Neural progenitor cell (in vitro differentiated cells): ENCODE data around the gene TCOF1. TPM values are rescaled to one million over a fixed set of nuclear protein-coding genes. Genes with fewer than 3 reads are reported as not detected.

Experiments
- DNase-seq: peaks from one replicate; pipeline ENCODE4 v3.0.0-alpha.2; 2016; ENCODE audit warnings: low spot score
- H2AFZ ChIP-seq: fragments of 200-600 bp; sonication (generic); replicated peaks from 2 replicates; pipeline ENCODE4 v1.6.1; 2016; ENCODE audit warnings: antibody characterized with exemption
- H3F3A ChIP-seq: fragments of 200-600 bp; sonication (generic); 2 replicates; pipeline ENCODE4 v1.6.1; 2016; ENCODE audit warnings: antibody characterized with exemption, low read depth
- H3K27ac ChIP-seq: fragments of 200-600 bp; sonication (generic); 2 replicates; pipeline ENCODE4 v1.5.1; 2016; ENCODE audit warnings: mild to moderate bottlenecking
- H3K27me3 ChIP-seq: fragments of 200-600 bp; sonication (generic); 2 replicates; pipeline ENCODE4 v1.6.1; 2016; ENCODE audit warnings: mild to moderate bottlenecking, moderate library complexity
- H3K36me3 ChIP-seq: fragments of 200-600 bp; sonication (generic); 2 replicates; pipeline ENCODE4 v1.5.1; 2016
- H3K4me1 ChIP-seq: fragments of 200-600 bp; sonication (generic); 2 replicates; pipeline ENCODE4 v1.6.1; 2016; ENCODE audit warnings: mixed run types
- H3K4me2 ChIP-seq: fragments of 200-600 bp; sonication (generic); 2 replicates; pipeline ENCODE4 v1.6.1; 2016
- H3K4me3 ChIP-seq: fragments of 200-600 bp; sonication (generic); 2 replicates; pipeline ENCODE4 v1.5.1; 2016
- H3K79me2 ChIP-seq: fragments of 200-600 bp; sonication (generic); 2 replicates; pipeline ENCODE4 v1.6.1; 2016; ENCODE audit warnings: low read depth
- H3K9ac ChIP-seq: fragments of 200-600 bp; sonication (generic); 2 replicates; pipeline ENCODE4 v1.6.1; 2016
- H3K9me3 ChIP-seq: fragments of 200-600 bp; sonication (generic); 2 replicates; pipeline ENCODE4 v1.5.1; 2016; ENCODE audit warnings: low read depth
- H4K20me1 ChIP-seq: fragments of 200-600 bp; sonication (generic); 2 replicates; pipeline ENCODE4 v1.6.1; 2016; ENCODE audit warnings: low read depth
- H3K27ac Mint-ChIP-seq: 3 replicates; pipeline ENCODE4 v1.8.0; 2021; ENCODE audit warnings: mixed read lengths
- H3K27me3 Mint-ChIP-seq: 2 replicates; pipeline ENCODE4 v1.8.0; 2022; ENCODE audit warnings: low read depth, mild to moderate bottlenecking, inconsistent platforms, moderate library complexity, mixed read lengths; ENCODE audit not compliant: insufficient read depth
- H3K36me3 Mint-ChIP-seq: 3 replicates; pipeline ENCODE4 v1.8.0; 2021; ENCODE audit warnings: mixed read lengths
- H3K4me1 Mint-ChIP-seq: 3 replicates; pipeline ENCODE4 v1.8.0; 2021; ENCODE audit warnings: mixed read lengths
- H3K4me3 Mint-ChIP-seq: 3 replicates; pipeline ENCODE4 v1.8.0; 2021; ENCODE audit warnings: mild to moderate bottlenecking, moderate library complexity, mixed read lengths
- H3K9me3 Mint-ChIP-seq: 3 replicates; pipeline ENCODE4 v1.8.0; 2020; ENCODE audit warnings: mixed read lengths
- EZH2 ChIP-seq: fragments of 200-600 bp; sonication (generic); IDR thresholded peaks from 2 replicates; pipeline ENCODE4 v1.6.1; 2017; ENCODE audit warnings: antibody characterized with exemption, mild to moderate bottlenecking, moderate library complexity
- EZH2phosphoT487 ChIP-seq: fragments of 200-600 bp; sonication (generic); IDR thresholded peaks from 2 replicates; pipeline ENCODE4 v1.6.1; 2017; ENCODE audit warnings: antibody characterized with exemption
- total RNA-seq: library from RNA; depleted of rRNA; stranded (reverse); fragments of >200 nt; gene quantifications from 2 replicates; pipeline ENCODE4 v1.2.3, GENCODE V29; 2015; ENCODE audit warnings: low replicate concordance
- TF ChIP-seq, protein P1 (sequence below): fragments of 200-600 bp; sonication (generic); IDR thresholded peaks from 2 replicates; pipeline ENCODE4 v1.5.1; 2017; ENCODE audit warnings: antibody characterized with exemption, mild to moderate bottlenecking

TCOF1 gene
- total RNA-seq, 1 donor from 2014 or later, result 37.9 TPM

DNA sequence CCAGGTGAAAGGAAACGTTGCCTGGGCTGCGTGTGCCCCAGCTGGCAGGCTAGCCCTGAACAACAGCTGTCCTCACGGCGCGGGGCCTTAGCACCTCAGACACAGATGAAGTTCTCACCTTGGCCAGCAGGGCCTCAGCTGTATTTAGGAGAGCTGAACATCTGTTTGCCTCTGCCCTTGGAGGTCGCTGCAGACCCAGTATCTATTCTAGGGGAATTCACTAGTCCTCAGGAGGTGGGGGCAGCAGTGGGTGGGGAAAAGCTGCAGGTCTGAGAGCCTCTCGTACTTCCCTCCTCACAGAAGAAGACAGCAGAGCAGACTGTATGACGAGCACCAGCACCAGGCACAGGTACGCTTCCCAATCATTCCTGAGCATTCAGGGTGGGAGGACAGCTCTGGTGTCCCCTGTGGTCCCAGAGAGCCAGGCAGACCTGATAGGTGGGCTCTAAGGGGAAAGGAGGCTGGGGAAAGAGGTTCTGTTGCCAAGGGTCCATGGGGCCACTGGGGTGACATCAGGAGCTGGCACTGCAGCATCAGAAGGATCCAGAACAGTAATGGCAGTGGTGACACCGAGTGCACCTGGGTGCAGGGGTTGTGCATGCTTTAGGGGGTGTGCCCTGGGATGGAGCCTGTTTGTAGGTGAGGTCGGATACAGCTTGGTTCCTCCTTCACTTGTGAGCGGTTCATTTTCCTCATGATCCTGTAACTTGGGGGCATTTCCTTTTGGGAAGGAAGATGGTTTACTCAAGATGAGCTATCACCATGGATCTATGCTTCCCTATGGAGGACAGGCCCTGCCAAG lies 41.4 kb downstream of the TCOF1 start:
- TF ChIP-seq EZH2 (no peak), EZH2phosphoT487 (no peak)
- TF ChIP-seq, protein P1, sequence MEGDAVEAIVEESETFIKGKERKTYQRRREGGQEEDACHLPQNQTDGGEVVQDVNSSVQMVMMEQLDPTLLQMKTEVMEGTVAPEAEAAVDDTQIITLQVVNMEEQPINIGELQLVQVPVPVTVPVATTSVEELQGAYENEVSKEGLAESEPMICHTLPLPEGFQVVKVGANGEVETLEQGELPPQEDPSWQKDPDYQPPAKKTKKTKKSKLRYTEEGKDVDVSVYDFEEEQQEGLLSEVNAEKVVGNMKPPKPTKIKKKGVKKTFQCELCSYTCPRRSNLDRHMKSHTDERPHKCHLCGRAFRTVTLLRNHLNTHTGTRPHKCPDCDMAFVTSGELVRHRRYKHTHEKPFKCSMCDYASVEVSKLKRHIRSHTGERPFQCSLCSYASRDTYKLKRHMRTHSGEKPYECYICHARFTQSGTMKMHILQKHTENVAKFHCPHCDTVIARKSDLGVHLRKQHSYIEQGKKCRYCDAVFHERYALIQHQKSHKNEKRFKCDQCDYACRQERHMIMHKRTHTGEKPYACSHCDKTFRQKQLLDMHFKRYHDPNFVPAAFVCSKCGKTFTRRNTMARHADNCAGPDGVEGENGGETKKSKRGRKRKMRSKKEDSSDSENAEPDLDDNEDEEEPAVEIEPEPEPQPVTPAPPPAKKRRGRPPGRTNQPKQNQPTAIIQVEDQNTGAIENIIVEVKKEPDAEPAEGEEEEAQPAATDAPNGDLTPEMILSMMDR, result no peak
- Mint-ChIP-seq H3K9me3 (no peaks in the 10 kb centered on the region), H3K27me3 (peaks cover 4% of the 10 kb centered on the region), H3K27ac (no peak overlapping the region), H3K36me3 (peaks cover 32% of the 10 kb centered on the region), H3K4me1 (peaks cover 13% of the 10 kb centered on the region), H3K4me3 (no peak overlapping the region)
- Histone ChIP-seq H3K4me2 (no peak overlapping the region), H4K20me1 (no peaks in the 10 kb centered on the region), H2AFZ (no peak overlapping the region), H3K9ac (no peak overlapping the region), H3K79me2 (no peaks in the 10 kb centered on the region), H3K4me3 (no peak overlapping the region), H3K36me3 (no peaks in the 10 kb centered on the region), H3K27ac (no peak overlapping the region), H3K4me1 (no peaks in the 10 kb centered on the region), H3F3A (no peaks in the 10 kb centered on the region), H3K27me3 (no peaks in the 10 kb centered on the region), H3K9me3 (no peaks in the 10 kb centered on the region)
- no peak for DNase-seq

DNA sequence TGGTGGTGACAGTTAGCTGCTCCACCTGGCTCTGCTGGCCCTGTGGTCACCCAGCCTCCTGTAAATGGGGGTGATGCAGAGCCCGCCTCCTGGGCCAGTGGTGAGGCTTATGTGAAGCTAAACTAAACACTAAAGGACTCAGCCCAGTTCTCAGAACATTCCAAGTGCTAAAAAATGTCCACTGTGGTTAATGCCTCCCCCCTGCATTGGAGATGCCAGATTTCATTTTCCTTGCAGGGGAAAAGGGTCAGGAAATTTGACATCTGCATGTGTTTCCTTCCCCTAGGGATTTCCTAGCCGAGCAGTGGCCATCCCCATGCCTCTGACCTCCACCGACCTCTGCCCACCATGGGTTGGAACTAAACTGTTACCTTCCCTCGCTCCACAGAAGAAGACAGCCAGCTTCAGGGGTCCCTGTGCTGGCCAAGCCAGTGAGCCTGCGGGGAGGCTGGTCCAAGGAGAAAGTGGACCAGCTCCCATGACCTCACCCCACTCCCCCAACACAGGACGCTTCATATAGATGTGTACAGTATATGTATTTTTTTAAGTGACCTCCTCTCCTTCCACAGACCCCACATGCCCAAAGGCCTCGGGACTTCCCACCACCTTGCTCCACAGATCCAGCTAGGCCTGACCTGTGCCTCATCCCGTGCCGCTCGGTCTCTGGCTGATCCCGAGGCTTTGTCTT lies 42.2 kb downstream of the TCOF1 start:
- TF ChIP-seq EZH2 (no peak), EZH2phosphoT487 (no peak)
- TF ChIP-seq, protein P1, result no peak
- no peaks in the 10 kb centered on the region for H3F3A ChIP-seq
- H3K27me3 ChIP-seq, result no peaks in the 10 kb centered on the region
- no peaks in the 10 kb centered on the region for H3K4me1 ChIP-seq
- H3K27ac ChIP-seq, result no peak overlapping the region
- peaks cover 32% of the 10 kb centered on the region for H3K36me3 Mint-ChIP-seq
- H3K4me2 ChIP-seq, result no peak overlapping the region
- H3K9me3 ChIP-seq, result no peaks in the 10 kb centered on the region
- H3K9me3 Mint-ChIP-seq, result no peaks in the 10 kb centered on the region
- peaks cover 13% of the 10 kb centered on the region for H3K4me1 Mint-ChIP-seq
- H4K20me1 ChIP-seq, result no peaks in the 10 kb centered on the region
- no peak for DNase-seq
- H3K36me3 ChIP-seq, result no peaks in the 10 kb centered on the region
- peaks cover 4% of the 10 kb centered on the region for H3K27me3 Mint-ChIP-seq
- no peak overlapping the region for H3K27ac Mint-ChIP-seq
- no peak overlapping the region for H3K4me3 ChIP-seq
- no peaks in the 10 kb centered on the region for H3K79me2 ChIP-seq
- no peak overlapping the region for H3K9ac ChIP-seq
- H2AFZ ChIP-seq, result no peak overlapping the region
- no peak overlapping the region for H3K4me3 Mint-ChIP-seq

DNA sequence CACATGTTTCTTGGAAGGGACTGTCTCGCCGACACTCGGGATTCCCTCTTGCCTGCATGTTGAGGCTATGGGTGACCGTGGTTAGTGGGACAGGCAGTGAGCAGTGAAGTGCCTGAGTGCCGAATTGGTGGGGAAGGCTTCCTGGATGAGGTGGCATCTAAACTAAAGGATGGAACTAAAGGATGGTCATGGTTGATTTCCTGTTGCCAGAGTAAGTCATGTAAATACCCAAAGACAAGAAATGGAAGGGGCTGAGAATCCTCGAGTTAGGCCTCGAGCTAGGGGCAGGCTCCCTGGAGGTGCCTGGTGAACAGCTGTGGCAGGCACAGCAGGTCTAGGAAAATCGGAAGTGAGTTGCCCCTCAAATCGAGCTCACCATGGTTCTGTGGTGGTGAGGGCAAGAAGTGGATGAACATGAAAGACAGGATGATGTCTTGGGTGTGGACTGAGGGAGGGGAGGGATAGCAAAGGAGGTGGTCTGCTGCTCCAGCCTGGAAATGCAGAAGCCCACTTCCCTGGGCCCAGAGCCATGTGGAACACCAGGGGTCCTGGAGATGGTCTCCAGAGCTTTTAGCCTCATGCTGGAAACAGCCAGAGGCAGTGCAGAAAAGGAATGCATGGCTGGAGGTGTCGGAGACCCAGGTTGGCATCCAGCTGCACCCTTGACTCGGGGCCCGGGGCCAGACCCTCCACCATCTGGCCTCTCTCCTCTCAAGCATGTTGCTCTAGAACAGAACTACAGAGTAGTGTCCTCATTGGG lies 43.0 kb downstream of the TCOF1 start:
- no peak overlapping the region for H3K9ac ChIP-seq
- no peaks in the 10 kb centered on the region for H3K4me1 ChIP-seq
- H3F3A ChIP-seq, result no peaks in the 10 kb centered on the region
- H3K27me3 ChIP-seq, result no peaks in the 10 kb centered on the region
- Mint-ChIP-seq H3K4me1 (peaks cover 9% of the 10 kb centered on the region), H3K27me3 (peaks cover 4% of the 10 kb centered on the region), H3K9me3 (no peaks in the 10 kb centered on the region), H3K4me3 (no peak overlapping the region), H3K36me3 (peaks cover 30% of the 10 kb centered on the region), H3K27ac (no peak overlapping the region)
- H3K4me2 ChIP-seq, result no peak overlapping the region
- no peak overlapping the region for H3K27ac ChIP-seq
- DNase-seq, result no peak
- TF ChIP-seq EZH2 (no peak), EZH2phosphoT487 (no peak)
- TF ChIP-seq, protein P1, result no peak
- no peaks in the 10 kb centered on the region for H3K9me3 ChIP-seq
- H3K4me3 ChIP-seq, result no peak overlapping the region
- H2AFZ ChIP-seq, result no peak overlapping the region
- no peaks in the 10 kb centered on the region for H4K20me1 ChIP-seq
- H3K79me2 ChIP-seq, result no peaks in the 10 kb centered on the region
- H3K36me3 ChIP-seq, result no peaks in the 10 kb centered on the region
